GM21390 (cell line): ENCODE results near the gene LCTL.
A peak's percentile ranks its signal among the peaks of the same experiment; 100 is the strongest.

ENCODE experiments used
- ATAC-seq: cut with Tn5 transposase; IDR thresholded peaks from one replicate; pipeline ENCODE4 v1.9.1; 2021; ENCODE audit not compliant: unreplicated experiment

LCTL gene

GRCh38 chr15:66566963-66567531 is 1.2 kb upstream of the LCTL start:
- ATAC-seq: no peak

GRCh38 chr15:66565141-66565641 is 607 bp downstream of the LCTL start:
- ATAC-seq: no peak

DNA sequence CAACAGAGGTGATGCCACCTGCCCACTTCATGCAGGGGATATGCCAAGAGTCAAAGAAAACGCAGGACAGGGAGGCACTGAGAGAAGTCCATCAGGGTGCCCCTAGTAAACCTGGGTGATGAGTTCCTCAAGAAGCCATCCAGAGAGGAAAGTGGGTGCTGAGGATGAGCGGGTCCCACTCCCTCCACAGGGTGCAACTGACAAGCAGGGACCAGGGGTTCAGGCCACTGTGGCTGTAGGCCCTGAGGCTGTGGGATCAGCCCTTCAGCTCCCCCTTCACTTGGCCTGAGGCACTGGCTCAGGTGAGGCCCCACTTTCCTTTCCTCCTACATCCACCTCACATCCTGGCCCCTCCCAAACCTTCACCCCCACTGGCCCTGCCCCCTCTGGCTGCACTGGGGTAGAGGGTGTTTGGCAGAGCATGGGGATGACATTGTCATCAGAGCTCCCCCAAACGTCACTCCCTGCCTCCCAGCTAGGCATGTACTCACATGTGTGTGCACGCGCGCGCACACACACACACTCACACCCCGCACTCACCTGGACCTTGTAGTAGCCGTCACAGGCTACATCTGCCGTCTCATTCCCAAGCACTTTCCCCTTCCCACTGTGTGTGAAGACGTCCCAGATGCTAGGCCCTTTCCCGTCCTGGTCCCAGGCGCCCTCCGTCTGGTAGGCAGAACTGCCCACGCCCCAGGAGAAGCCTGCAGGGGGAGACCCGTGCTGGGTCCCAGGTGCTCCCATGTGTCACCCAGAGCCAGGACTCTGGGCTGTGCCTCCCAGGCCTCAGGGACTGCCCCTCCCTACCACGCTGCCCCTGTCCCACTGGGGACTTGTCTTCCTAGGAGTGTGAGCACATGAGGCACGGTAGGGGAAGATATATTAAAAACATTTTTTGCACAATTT is 1.4 kb downstream of the LCTL start:
- no peak for ATAC-seq

DNA sequence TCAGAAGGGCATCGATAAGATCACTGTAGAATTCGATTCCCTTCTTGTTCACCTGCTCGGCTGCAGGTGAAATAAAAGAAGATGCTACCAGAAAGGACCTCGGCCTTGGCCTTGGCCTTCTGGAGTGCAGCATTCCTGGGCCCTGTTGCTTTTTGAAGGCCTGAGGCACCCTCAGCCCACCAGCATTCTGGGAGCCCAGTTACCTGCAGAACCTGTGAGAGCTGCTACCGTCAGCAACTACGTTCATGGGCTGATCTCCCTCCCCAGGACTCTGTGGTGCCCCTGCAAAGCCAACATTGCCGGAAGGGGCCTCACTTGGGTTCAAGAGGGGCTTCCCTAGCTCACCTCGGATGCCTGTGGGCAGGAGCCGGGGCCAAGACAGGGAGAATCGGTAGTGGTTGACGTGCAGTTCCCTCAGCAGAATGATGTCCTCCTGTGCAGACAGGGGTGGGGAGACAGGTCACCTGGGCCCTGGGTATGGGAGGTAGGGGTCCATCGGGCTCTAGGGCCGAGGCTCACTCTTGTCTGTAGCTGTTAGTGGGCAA is 2.2 kb downstream of the LCTL start:
- ATAC-seq: no peak

- no peak for ATAC-seq
Measured at GRCh38 chr15:66563126-66563525, 2.7 kb downstream of the LCTL start.

GRCh38 chr15:66560856-66561525 is 4.8 kb downstream of the LCTL start:
- ATAC-seq: no peak

- no peak for ATAC-seq
Measured at GRCh38 chr15:66558271-66558670, 7.5 kb downstream of the LCTL start.

GRCh38 chr15:66555685-66556084 is 10.1 kb downstream of the LCTL start:
- no peak for ATAC-seq

GRCh38 chr15:66545255-66545654 is 20.5 kb downstream of the LCTL start:
- ATAC-seq: no peak

GRCh38 chr15:66542896-66543295 is 22.9 kb downstream of the LCTL start:
- no peak for ATAC-seq

DNA sequence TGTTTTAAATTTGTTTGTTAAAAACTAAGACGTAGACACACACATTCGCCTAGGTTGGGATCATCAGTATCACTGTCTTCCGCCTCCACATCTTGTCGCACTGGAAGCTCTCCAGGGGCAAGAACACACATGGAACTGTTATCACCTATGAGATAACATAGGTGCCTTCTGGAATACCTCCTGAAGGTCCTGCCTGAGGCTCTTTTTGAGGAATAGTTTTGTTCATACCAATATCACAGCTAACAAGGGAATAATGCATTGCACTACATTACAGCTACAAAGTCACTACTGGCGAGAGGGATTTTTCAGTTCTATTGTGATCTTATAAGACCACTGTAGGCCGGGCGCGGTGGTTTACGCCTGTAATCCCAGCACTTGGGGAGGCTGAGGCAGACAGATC is 30.7 kb downstream of the LCTL start:
- no peak for ATAC-seq

DNA sequence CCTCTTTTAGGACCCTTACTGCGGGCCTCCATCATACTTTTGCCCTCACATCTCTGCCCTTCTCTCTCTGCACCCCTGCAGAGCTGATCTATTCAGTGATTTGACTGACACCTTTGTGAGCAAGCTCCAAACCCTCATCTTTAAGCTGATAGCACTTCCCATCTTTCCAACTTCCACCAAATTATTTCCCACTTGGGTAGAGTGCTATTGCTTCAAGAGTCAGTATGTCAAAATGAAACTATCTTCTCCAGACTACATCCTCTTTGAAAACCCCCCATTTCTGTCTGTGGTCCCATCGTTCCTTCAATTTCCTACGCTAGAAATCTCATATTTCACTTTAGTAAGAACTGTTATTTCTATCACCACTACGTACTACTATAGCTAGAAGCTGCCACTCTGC is 41.0 kb downstream of the LCTL start:
- no peak for ATAC-seq

GRCh38 chr15:66523926-66524325 is 41.9 kb downstream of the LCTL start:
- ATAC-seq: no peak

DNA sequence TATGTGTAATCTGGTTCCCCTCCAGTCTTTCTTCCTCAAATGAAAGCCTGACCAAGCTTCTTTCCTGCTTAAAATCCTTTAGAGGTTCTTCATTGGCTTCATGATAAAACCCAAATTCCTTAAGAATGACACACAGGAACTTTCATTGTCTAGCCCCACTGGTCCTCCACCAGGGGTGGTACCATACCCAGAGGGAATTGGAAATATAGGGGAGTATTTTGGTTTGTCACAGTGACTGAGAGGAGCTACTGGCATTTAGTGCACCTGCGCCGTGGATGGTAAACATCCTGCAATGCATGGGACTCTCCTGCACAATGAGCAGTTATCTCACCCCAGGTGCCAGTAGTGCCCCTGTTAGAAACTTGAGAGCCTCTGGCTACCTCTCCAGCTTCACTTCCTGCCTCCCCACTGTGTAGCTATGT is 49.9 kb downstream of the LCTL start:
- ATAC-seq: no peak

DNA sequence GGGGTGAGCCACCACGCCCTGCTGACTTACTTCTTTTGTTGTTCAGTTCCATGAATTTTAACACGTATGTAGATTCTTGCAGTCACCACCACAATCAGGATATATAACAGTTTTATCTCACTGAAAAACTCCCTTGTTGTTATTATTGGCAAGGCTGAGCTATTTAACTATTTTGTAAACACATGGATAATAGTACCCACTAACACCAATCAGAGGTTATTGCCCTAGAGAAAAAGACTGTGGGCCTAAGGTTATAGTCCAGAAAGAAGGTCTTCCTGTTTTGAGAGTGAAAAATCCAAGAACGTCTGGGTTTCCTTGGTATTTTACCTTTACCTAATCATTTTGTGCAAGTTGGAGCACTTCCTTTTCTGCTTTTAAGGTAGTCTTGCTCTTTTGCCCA is 51.2 kb downstream of the LCTL start:
- ATAC-seq: no peak

- no peak for ATAC-seq
Measured at GRCh38 chr15:66508293-66508883, 57.4 kb downstream of the LCTL start.

DNA sequence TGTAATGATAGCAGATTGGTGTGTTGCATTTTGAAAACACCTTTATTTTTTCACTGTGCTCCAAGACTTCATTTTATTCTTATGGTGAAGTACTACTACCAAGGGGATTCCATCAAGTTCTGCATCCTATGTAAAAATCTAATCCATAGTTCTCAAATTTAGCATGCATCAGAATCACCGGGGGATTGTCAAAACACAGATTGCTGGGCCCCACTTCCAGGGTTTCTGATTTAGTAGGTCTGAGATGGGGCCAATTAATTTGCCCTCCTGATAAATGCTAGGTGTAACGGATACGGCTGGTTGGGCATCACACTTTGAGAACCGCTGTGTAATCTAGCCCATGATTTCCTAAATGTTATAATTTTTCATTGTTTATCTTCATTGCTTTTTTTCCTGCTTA is 60.0 kb downstream of the LCTL start:
- ATAC-seq: no peak

DNA sequence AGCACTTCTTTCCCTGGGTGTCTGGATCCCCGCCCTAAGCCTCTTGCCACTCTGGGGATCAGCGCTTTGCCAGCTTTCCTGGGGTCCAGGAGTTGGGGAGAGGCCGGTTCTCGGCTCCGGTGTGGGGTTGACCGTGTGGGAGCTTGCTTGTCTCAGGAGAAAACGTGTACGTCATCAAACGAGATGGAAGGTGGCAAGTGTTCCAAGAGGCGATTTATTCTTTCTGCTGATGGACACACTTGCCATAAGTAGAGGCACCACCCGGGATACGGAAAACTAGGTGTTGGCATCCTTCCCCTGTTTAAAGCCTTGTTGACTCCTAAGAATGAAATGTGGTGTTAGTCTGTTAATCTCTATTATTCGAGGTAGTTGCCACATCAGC is 60.4 kb downstream of the LCTL start:
- ATAC-seq: peak; percentile 27

GRCh38 chr15:66504563-66505429 is 61.0 kb downstream of the LCTL start, which contains the start of the genes RPL4 and ZWILCH:
RPL4 (minus strand) TSS chr15:66504855; CDS start chr15:66504790, 65 bp downstream.
ZWILCH (plus strand) TSS chr15:66505326; CDS start chr15:66505339, 13 bp downstream.
- peak; percentile 63 for ATAC-seq
